Measurements from ENCODE around the gene UST.

DNA sequence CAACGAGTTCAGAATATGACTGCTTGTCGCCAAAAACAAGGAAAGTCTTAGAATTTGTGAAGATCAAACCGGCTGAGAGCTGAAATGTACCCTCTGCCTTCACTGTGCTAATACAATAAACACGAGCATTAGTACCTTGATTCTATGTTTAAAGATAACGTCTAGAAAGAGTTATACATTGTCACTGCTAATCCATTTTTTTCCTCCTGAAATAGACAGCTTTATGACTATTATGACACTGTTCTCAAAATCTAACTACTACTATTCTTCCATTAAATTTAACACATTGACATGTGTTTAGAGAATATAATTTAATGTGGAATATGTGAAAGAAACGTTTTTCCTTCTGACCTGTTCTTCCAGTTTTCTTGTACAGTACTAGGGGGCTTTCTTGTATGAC is 204.8 kb downstream of the UST start:
- TF ChIP-seq, protein P1, sequence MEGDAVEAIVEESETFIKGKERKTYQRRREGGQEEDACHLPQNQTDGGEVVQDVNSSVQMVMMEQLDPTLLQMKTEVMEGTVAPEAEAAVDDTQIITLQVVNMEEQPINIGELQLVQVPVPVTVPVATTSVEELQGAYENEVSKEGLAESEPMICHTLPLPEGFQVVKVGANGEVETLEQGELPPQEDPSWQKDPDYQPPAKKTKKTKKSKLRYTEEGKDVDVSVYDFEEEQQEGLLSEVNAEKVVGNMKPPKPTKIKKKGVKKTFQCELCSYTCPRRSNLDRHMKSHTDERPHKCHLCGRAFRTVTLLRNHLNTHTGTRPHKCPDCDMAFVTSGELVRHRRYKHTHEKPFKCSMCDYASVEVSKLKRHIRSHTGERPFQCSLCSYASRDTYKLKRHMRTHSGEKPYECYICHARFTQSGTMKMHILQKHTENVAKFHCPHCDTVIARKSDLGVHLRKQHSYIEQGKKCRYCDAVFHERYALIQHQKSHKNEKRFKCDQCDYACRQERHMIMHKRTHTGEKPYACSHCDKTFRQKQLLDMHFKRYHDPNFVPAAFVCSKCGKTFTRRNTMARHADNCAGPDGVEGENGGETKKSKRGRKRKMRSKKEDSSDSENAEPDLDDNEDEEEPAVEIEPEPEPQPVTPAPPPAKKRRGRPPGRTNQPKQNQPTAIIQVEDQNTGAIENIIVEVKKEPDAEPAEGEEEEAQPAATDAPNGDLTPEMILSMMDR (IDR thresholded peaks at IDR 0.05) = no peak
- no peak for TF ChIP-seq CREB1 (CRISPR knock-in tag; IDR thresholded peaks at IDR 0.05)
- no peak for TF ChIP-seq MLX (CRISPR knock-in tag; IDR thresholded peaks at IDR 0.05)
- no peak for TF ChIP-seq EMX1 (CRISPR knock-in tag; IDR thresholded peaks at IDR 0.05)
- no peak for TF ChIP-seq USF2 (CRISPR knock-in tag; IDR thresholded peaks at IDR 0.05)
- TF ChIP-seq ELF4 (CRISPR knock-in tag; IDR thresholded peaks at IDR 0.05; ENCODE audit: low read depth) = no peak
- TF ChIP-seq, protein P2, sequence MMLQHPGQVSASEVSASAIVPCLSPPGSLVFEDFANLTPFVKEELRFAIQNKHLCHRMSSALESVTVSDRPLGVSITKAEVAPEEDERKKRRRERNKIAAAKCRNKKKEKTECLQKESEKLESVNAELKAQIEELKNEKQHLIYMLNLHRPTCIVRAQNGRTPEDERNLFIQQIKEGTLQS (CRISPR knock-in tag; conservative IDR thresholded peaks at IDR 0.05) = no peak
- no peak for TF ChIP-seq KAT7 (CRISPR knock-in tag; IDR thresholded peaks at IDR 0.05; ENCODE audit: borderline replicate concordance)
- no peak for TF ChIP-seq ZNF317 (CRISPR knock-in tag; IDR thresholded peaks at IDR 0.05; ENCODE audit: borderline replicate concordance, low read depth)
- TF ChIP-seq TEAD4 (CRISPR knock-in tag; IDR thresholded peaks at IDR 0.05) = no peak
- TF ChIP-seq AFF4 (CRISPR knock-in tag; IDR thresholded peaks at IDR 0.05; ENCODE audit: borderline replicate concordance) = no peak

Measured in WTC11 (cell line).